DOHH2 (cell line): ENCODE results near the gene FAM217B.

Experiments
- CTCF ChIP-seq: fragments of 200-600 bp; sonication (generic); IDR thresholded peaks from one replicate; pipeline ENCODE4 v1.5.1; 2014; ENCODE audit warnings: antibody characterized with exemption, mild to moderate bottlenecking, low read depth, low read length; ENCODE audit not compliant: poor library complexity, severe bottlenecking
- EZH2phosphoT487 ChIP-seq: fragments of 200-600 bp; sonication (generic); IDR thresholded peaks from 2 replicates; pipeline ENCODE4 v1.6.1; 2017; ENCODE audit warnings: borderline replicate concordance, mild to moderate bottlenecking, antibody characterized with exemption, low read length, moderate library complexity, mixed read lengths

- TF ChIP-seq EZH2phosphoT487 = no peak
- TF ChIP-seq CTCF = no peak
Observed at GRCh38 chr20:59931511-59932312, 8.5 kb upstream of the FAM217B start.
